ENCODE measurements around the gene FARSA. TPM values are rescaled to one million over a fixed set of nuclear protein-coding genes. Genes with fewer than 3 reads are reported as not detected.
A peak's percentile ranks its signal among the peaks of the same experiment; 100 is the strongest.
"Not testable (repeated sequence)": the region's sequence is repeated elsewhere in the genome, so short reads cannot be mapped to it uniquely, and the experiment has no call there.

Gene FARSA
- total and polyA plus RNA-seq, 2 of the 4 experiments (the other 2 are of a cell fraction), result 49.3 to 80.9 TPM

DNA sequence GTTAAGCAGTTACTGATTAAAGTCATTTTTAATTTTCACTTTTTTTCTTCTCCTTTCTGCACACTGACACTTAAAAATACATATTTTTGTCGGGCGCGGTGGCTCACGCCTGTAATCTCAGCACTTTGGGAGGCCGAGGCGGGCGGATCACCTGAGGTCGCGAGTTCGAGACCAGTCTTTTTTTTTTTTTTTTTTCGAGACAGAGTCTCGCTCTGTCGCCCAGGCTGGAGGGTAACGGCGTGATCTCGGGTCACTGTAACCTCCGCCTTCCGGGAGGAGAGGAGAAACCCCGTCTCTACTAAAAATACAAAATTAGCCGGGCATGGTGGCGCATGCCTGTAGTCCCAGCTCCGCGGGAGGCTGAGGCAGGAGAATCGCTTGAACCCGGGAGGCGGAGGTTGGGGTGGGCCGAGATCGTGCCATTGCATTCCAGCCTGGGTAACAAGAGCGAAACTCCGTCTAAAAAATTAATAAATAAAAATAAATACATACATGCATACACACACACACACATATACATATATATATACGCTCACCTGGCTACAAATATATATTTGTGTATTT lies 24.0 kb upstream of the FARSA start:
- H3K9me1 ChIP-seq (ENCODE audit: insufficient read depth, low read length); BruUV-seq (replicated peaks); H3K9me3 ChIP-seq (ENCODE audit: control insufficient read depth, insufficient read depth, low read length); H2BK120ac ChIP-seq (ENCODE audit: low read depth, low read length); H2BK20ac ChIP-seq (ENCODE audit: low read depth, low read length); in situ Hi-C loops (cut with MboI; ENCODE audit: low sequenced_read_pairs); intact Hi-C loops (cut with micrococcal nuclease); POLR2A ChIA-PET (ENCODE audit: unreplicated experiment); H2BK15ac ChIP-seq (ENCODE audit: low read depth, low read length); DNase-seq; H3K27me3 ChIP-seq (ENCODE audit: control insufficient read depth, insufficient read depth, low read length); H3K23ac ChIP-seq (ENCODE audit: low read depth, low read length); dilution Hi-C loops (cut with HindIII; ENCODE audit: low sequenced_read_pairs, unreplicated experiment): not testable (repeated sequence)
- peak overlapping the region; percentile 94 to 98 for H4K8ac ChIP-seq (ENCODE audit: low read depth in 2 of 2, low read length in 2 of 2)
- peaks cover 22% of the 10 kb centered on the region; the same call in 1 of the 2 replicates for H4K20me1 ChIP-seq (ENCODE audit: insufficient read depth, low read length)
- peaks cover 24% of the 10 kb centered on the region for H3K4me1 ChIP-seq (ENCODE audit: control insufficient read depth, insufficient read depth, low read length)
- H3K9ac ChIP-seq (ENCODE audit: low read depth, low read length), result peak overlapping the region; percentile 93
- H2AK9ac ChIP-seq (replicated peaks; ENCODE audit: low read depth, low read length, poor library complexity), result peak overlapping the region; percentile 79
- ATAC-seq (ENCODE audit: low read depth), result peak; percentile 1; the same call in 1 of the 2 replicates
- H4K5ac ChIP-seq (ENCODE audit: low read depth, low read length), result peak overlapping the region; percentile 92
- 15% methylated on average over 9 of the region's 31 CpGs; no CpG with 5 or more reads in 1 of the 2 experiments for WGBS, 2 experiments (ENCODE audit: extremely low coverage in 2 of 2, insufficient read length in 1 of 2)
- peak overlapping the region; percentile 92 for H2AFZ ChIP-seq (replicated peaks; ENCODE audit: low read length, poor library complexity)
- peak overlapping the region; percentile 85 for H3K4me2 ChIP-seq (ENCODE audit: low read depth, low read length)
- H3K36me3 ChIP-seq (ENCODE audit: control insufficient read depth, insufficient read depth, low read length), result peaks cover 21% of the 10 kb centered on the region
- H2BK5ac ChIP-seq (ENCODE audit: low read depth, low read length, poor library complexity, severe bottlenecking), result peak overlapping the region; percentile 83
- H3K4me3 ChIP-seq (ENCODE audit: insufficient read depth, low read depth, low read length), result peak overlapping the region; percentile 98
- CTCF ChIA-PET, result interaction anchor here (3.2 kb wide), 1 partner anchor 8 kb away, joined by 18 read pairs; no protein-coding TSS in a partner anchor
- peak overlapping the region; percentile 88 for H3K27ac ChIP-seq (ENCODE audit: insufficient read depth, low read length)
- H3K18ac ChIP-seq (ENCODE audit: low read depth, low read length), result peak overlapping the region; percentile 68
- peak overlapping the region; percentile 73 for H3K14ac ChIP-seq (replicated peaks; ENCODE audit: low read depth, low read length)
- H3K4ac ChIP-seq (ENCODE audit: low read depth, low read length), result peak overlapping the region; percentile 90; the same call in 1 of the 2 replicates
- peaks cover 15 to 41% of the 10 kb centered on the region in 2 experiments for H3K79me1 ChIP-seq (ENCODE audit: low read depth in 1 of 2, low read length in 2 of 2)
- H3K56ac ChIP-seq (ENCODE audit: extremely low read depth, insufficient read depth, low read length), result peak overlapping the region; percentile 71; the same call in 1 of the 2 replicates
- H2AK5ac ChIP-seq (ENCODE audit: low read depth, low read length), result 0 out of 2 replicates have a peak overlapping the region, but pooled peaks have one; percentile 3
- peak overlapping the region; percentile 44; the same call in 1 of the 2 replicates for H4K91ac ChIP-seq (ENCODE audit: insufficient read depth, low read depth, low read length)

All from IMR-90 (cell line).